ENCODE measurements around the gene ATP2C1. TPM values are rescaled to one million over a fixed set of nuclear protein-coding genes. Genes with fewer than 3 reads are reported as not detected.

Gene ATP2C1
- total RNA-seq, 4 donors from 2014 or later: 20.9 to 60.8 (median 44.6) TPM

DNA sequence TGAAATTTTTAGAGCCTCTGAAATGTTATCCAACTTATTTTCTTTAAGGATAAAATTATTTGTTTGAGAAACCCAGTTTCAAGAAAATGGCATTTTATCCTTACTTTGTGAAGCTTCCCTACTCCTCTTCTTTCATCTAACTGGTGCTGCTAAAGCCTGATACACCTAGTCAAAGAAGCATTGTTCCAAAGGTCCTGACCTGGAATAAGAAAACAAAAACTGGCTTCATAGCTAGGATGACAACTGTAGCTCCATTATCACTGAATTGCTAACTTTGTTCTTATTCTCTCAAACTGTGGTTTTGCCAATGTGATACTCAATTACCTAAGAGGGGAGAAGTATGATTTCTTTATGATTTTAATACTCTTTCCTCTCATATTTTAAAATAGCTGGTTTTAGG is 27.6 kb upstream of the ATP2C1 start:
- no peak overlapping the region for H3K27ac ChIP-seq

DNA sequence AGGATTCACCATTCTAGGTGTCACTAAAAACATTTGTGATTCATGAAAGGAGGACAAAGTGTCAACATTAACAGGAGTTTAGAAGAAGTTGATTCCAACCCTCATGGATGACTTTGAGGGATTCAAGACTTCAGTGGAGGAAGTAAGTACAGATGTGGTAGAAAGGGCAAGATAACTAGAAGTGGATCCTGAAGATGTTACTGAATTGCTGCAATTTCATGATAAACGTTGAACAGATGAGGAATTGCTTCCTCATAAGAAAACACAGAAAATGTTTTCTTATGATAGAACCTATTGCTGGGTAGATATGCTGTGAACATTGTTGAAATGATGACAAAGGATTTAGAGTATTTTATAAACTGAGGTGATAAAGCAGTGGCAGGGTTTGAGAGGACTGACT is 23.5 kb upstream of the ATP2C1 start:
- in situ Hi-C loops (cut with MboI; ENCODE audit: low pct_ligation_motif_present in 1 of 4, low pct_unique_long_range_greater_than_20kb in 1 of 4, low sequenced_read_pairs in 3 of 4): no loop called here
- Histone ChIP-seq H3K4me3 (no peak overlapping the region), H3K9me3 (no peaks in the 10 kb centered on the region), H3K4me1 (no peaks in the 10 kb centered on the region), H3K27me3 (no peaks in the 10 kb centered on the region), H3K36me3 (no peaks in the 10 kb centered on the region), H3K27ac (no peak overlapping the region)
- intact Hi-C loops (cut with DNase I; ENCODE audit: low total_unique reads): no loop called here
- TF ChIP-seq POLR2A (IDR thresholded peaks at IDR 0.05) (no peak), EP300 (IDR thresholded peaks at IDR 0.05; ENCODE audit: low read depth) (no peak), POLR2AphosphoS5 (IDR thresholded peaks at IDR 0.05) (no peak)
- TF ChIP-seq, protein P1, sequence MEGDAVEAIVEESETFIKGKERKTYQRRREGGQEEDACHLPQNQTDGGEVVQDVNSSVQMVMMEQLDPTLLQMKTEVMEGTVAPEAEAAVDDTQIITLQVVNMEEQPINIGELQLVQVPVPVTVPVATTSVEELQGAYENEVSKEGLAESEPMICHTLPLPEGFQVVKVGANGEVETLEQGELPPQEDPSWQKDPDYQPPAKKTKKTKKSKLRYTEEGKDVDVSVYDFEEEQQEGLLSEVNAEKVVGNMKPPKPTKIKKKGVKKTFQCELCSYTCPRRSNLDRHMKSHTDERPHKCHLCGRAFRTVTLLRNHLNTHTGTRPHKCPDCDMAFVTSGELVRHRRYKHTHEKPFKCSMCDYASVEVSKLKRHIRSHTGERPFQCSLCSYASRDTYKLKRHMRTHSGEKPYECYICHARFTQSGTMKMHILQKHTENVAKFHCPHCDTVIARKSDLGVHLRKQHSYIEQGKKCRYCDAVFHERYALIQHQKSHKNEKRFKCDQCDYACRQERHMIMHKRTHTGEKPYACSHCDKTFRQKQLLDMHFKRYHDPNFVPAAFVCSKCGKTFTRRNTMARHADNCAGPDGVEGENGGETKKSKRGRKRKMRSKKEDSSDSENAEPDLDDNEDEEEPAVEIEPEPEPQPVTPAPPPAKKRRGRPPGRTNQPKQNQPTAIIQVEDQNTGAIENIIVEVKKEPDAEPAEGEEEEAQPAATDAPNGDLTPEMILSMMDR (IDR thresholded peaks at IDR 0.05): no peak
- DNase-seq: no peak
- WGBS, 2 donors (ENCODE audit: low coverage in 1 of 2): 54 to 56% methylated on average over 1 of the region's 1 CpG

More for the DNA sequence above, 27.6 kb upstream of the ATP2C1 start:
- no peaks in the 10 kb centered on the region for H3K36me3 ChIP-seq
- no peaks in the 10 kb centered on the region for H3K9me3 ChIP-seq
- DNase-seq: no peak
- H3K4me3 ChIP-seq: no peak overlapping the region
- no peaks in the 10 kb centered on the region for H3K4me1 ChIP-seq
- TF ChIP-seq EP300 (IDR thresholded peaks at IDR 0.05; ENCODE audit: low read depth) (no peak), POLR2AphosphoS5 (IDR thresholded peaks at IDR 0.05) (no peak), POLR2A (IDR thresholded peaks at IDR 0.05) (no peak)
- TF ChIP-seq, protein P1 (IDR thresholded peaks at IDR 0.05): no peak
- intact Hi-C loops (cut with DNase I; ENCODE audit: low total_unique reads): no loop called here
- H3K27me3 ChIP-seq: no peaks in the 10 kb centered on the region
- in situ Hi-C loops (cut with MboI; ENCODE audit: low pct_ligation_motif_present in 1 of 4, low pct_unique_long_range_greater_than_20kb in 1 of 4, low sequenced_read_pairs in 3 of 4): no loop called here

DNA sequence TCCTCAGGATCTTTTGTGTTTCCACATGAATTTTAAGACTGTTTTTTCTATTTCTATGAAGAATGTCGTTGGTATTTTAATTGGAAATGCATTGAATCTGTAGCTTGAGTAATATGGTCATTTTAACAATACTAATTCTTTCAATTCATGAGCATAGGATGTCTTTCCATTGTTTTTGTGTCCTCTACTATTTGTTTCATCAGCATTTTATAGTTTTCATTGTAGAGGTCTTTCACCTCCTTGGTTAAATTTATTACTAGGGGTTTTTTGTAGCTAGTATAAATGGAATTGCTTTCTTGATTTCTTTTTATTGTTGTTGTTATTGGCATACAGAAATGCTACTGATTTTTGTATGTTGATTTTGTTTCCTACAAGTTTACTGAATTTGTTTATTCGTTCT is 17.3 kb upstream of the ATP2C1 start:
- intact Hi-C loops (cut with DNase I; ENCODE audit: low total_unique reads): no loop called here
- Histone ChIP-seq H3K27me3 (no peaks in the 10 kb centered on the region), H3K27ac (no peak overlapping the region), H3K36me3 (no peaks in the 10 kb centered on the region), H3K9me3 (peaks cover 14 to 18% of the 10 kb centered on the region in 2 donors), H3K4me1 (no peaks in the 10 kb centered on the region), H3K4me3 (no peak overlapping the region)
- no peak for DNase-seq
- 59% methylated on average over 2 of the region's 2 CpGs for WGBS, 2 donors (ENCODE audit: low coverage in 1 of 2)
- TF ChIP-seq POLR2AphosphoS5 (IDR thresholded peaks at IDR 0.05) (no peak), EP300 (IDR thresholded peaks at IDR 0.05; ENCODE audit: low read depth) (no peak), POLR2A (IDR thresholded peaks at IDR 0.05) (no peak)
- TF ChIP-seq, protein P1 (IDR thresholded peaks at IDR 0.05): no peak
- in situ Hi-C loops (cut with MboI; ENCODE audit: low pct_ligation_motif_present in 1 of 4, low pct_unique_long_range_greater_than_20kb in 1 of 4, low sequenced_read_pairs in 3 of 4): no loop called here

DNA sequence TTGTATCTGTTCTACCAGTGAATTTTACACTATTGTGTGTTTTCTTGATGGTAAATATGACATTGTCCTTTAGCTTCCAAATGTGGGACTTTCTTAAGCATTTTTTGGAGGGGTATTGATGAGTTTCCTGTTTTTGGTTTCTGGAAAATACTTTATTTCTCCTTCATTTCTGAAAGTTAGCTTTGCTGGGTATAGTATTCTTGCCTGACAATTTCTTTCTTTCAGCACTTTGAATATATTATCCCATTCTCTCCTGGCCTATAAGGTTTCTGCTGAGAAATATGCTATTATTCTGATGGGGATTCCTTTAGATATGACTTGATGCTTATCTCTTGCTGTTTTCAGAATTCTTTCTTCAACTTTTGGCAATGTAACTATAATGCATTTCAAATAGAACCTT is 15.4 kb upstream of the ATP2C1 start:
- in situ Hi-C loops (cut with MboI; ENCODE audit: low pct_ligation_motif_present in 1 of 4, low pct_unique_long_range_greater_than_20kb in 1 of 4, low sequenced_read_pairs in 3 of 4) (no loop called here), intact Hi-C loops (cut with DNase I; ENCODE audit: low total_unique reads) (no loop called here)
- Histone ChIP-seq H3K4me1 (no peaks in the 10 kb centered on the region), H3K27me3 (no peaks in the 10 kb centered on the region), H3K9me3 (peaks cover 14 to 18% of the 10 kb centered on the region in 2 donors), H3K4me3 (no peak overlapping the region), H3K27ac (no peak overlapping the region), H3K36me3 (no peaks in the 10 kb centered on the region)
- TF ChIP-seq POLR2A (IDR thresholded peaks at IDR 0.05): no peak
- no peak for TF ChIP-seq EP300 (IDR thresholded peaks at IDR 0.05; ENCODE audit: low read depth)
- no peak for TF ChIP-seq POLR2AphosphoS5 (IDR thresholded peaks at IDR 0.05)
- TF ChIP-seq, protein P1 (IDR thresholded peaks at IDR 0.05): no peak
- DNase-seq: no peak
